Measurements from ENCODE around the gene TRIM13. TPM values are rescaled to one million over a fixed set of nuclear protein-coding genes. Genes with fewer than 3 reads are reported as not detected.

The TRIM13 gene
- total RNA-seq, 1 experiment from 2014 or later, result 22.4 TPM

GRCh38 chr13:49998714-49999624 is 2.1 kb downstream of the TRIM13 start:
- DNase-seq (ENCODE audit: low read depth, low spot score) (no peak), ATAC-seq (no peak)
- BruUV-seq (replicated peaks), result no TSS peak
- Histone ChIP-seq H3K27ac (ENCODE audit: low read length) (0 out of 2 replicates have a peak overlapping the region, but pooled peaks have one; percentile 34), H3K27me3 (ENCODE audit: control insufficient read depth, insufficient read depth, low read length) (no peaks in the 10 kb centered on the region), H3K4me1 (ENCODE audit: control insufficient read depth, insufficient read depth, low read length) (peaks cover 18% of the 10 kb centered on the region), H3K36me3 (ENCODE audit: control insufficient read depth, insufficient read depth, low read length) (peaks cover 15% of the 10 kb centered on the region), H3K4me3 (ENCODE audit: low read depth in 2 of 2, low read length in 2 of 2) (peak overlapping the region in 1 of 2 experiments; percentile 67; a peak in 2 of 4 replicates), H3K9me3 (ENCODE audit: control insufficient read depth, insufficient read depth, low read depth, low read length) (no peaks in the 10 kb centered on the region)
- POLR2A ChIA-PET, result interaction anchor here (0.6 kb wide), 2 partner anchors 18 to 127 kb away, joined by 3 to 4 read pairs; no protein-coding TSS in a partner anchor
- in situ Hi-C loops (cut with HindIII; ENCODE audit: low pct_unique_long_range_greater_than_20kb, low sequenced_read_pairs) (no loop called here), intact Hi-C loops (cut with micrococcal nuclease; ENCODE audit: unreplicated experiment) (no loop called here)
- CTCF ChIA-PET, result no interaction called here
- TF ChIP-seq POLR2AphosphoS5 (IDR thresholded peaks at IDR 0.05; ENCODE audit: low read depth, low read length) (no peak), REST (IDR thresholded peaks at IDR 0.05; ENCODE audit: insufficient read depth in 1 of 2, low read depth in 2 of 2, low read length in 1 of 2) (no peak), SIN3A (IDR thresholded peaks at IDR 0.05; ENCODE audit: borderline replicate concordance, insufficient read depth, low read depth, low read length) (no peak), CTCF (IDR thresholded peaks at IDR 0.05) (no peak), TCF7L2 (IDR thresholded peaks at IDR 0.05; ENCODE audit: low read depth, low read length) (no peak)

GRCh38 chr13:50001287-50001686 is 4.4 kb downstream of the TRIM13 start:
- CTCF ChIA-PET, result no interaction called here
- H3K36me3 ChIP-seq (ENCODE audit: control insufficient read depth, insufficient read depth, low read length), result peaks cover 15% of the 10 kb centered on the region
- in situ Hi-C loops (cut with HindIII; ENCODE audit: low pct_unique_long_range_greater_than_20kb, low sequenced_read_pairs), result no loop called here

More at GRCh38 chr13:50001287-50001686, 4.4 kb downstream of the TRIM13 start:
- H3K27ac ChIP-seq (ENCODE audit: low read length), result no peak overlapping the region
- H3K4me1 ChIP-seq (ENCODE audit: control insufficient read depth, insufficient read depth, low read length), result peaks cover 13% of the 10 kb centered on the region
- intact Hi-C loops (cut with micrococcal nuclease; ENCODE audit: unreplicated experiment), result no loop called here
- no peaks in the 10 kb centered on the region for H3K9me3 ChIP-seq (ENCODE audit: control insufficient read depth, insufficient read depth, low read depth, low read length)
- no peaks in the 10 kb centered on the region for H3K27me3 ChIP-seq (ENCODE audit: control insufficient read depth, insufficient read depth, low read length)
- DNase-seq (ENCODE audit: low read depth, low spot score), result no peak
- H3K4me3 ChIP-seq (ENCODE audit: low read depth in 2 of 2, low read length in 2 of 2), result no peak overlapping the region
- TF ChIP-seq CTCF (IDR thresholded peaks at IDR 0.05) (no peak), POLR2AphosphoS5 (IDR thresholded peaks at IDR 0.05; ENCODE audit: low read depth, low read length) (no peak), TCF7L2 (IDR thresholded peaks at IDR 0.05; ENCODE audit: low read depth, low read length) (no peak), REST (IDR thresholded peaks at IDR 0.05; ENCODE audit: insufficient read depth in 1 of 2, low read depth in 2 of 2, low read length in 1 of 2) (no peak), SIN3A (IDR thresholded peaks at IDR 0.05; ENCODE audit: borderline replicate concordance, insufficient read depth, low read depth, low read length) (no peak)
- POLR2A ChIA-PET, result no interaction called here
- no peak for ATAC-seq
- no TSS peak for BruUV-seq (replicated peaks)

Measured in Panc1 (cell line).